Sigmoid colon (tissue), 4 donors: ENCODE data around the gene CHN2.

Experiments used
- EP300 ChIP-seq, 4 donors: sonication (generic); formaldehyde crosslinking; IDR thresholded peaks; one replicate each; pipeline ENCODE4 v1.6.1; 2017; ENCODE audit warnings: antibody characterized with exemption in 4 of 4
- POLR2A ChIP-seq, 2 donors: fragments of 450-650 bp; IDR thresholded peaks; one replicate each; pipeline ENCODE4 v1.6.1; 2016; ENCODE audit warnings: antibody characterized with exemption in 2 of 2, mild to moderate bottlenecking in 2 of 2, moderate library complexity in 2 of 2
- TF ChIP-seq, protein P1 (sequence below), 4 experiments: fragments of 450-650 bp in 3 of 4; fragments of 200-600 bp in 1 of 4; IDR thresholded peaks; one replicate each; pipeline ENCODE4 v1.5.1; 2016 to 2019; ENCODE audit warnings: antibody characterized with exemption in 4 of 4, mild to moderate bottlenecking in 3 of 4, moderate library complexity in 2 of 4

GRCh38 chr7:29401769-29402168 is 207.2 kb downstream of the CHN2 start:
- TF ChIP-seq, protein P1, sequence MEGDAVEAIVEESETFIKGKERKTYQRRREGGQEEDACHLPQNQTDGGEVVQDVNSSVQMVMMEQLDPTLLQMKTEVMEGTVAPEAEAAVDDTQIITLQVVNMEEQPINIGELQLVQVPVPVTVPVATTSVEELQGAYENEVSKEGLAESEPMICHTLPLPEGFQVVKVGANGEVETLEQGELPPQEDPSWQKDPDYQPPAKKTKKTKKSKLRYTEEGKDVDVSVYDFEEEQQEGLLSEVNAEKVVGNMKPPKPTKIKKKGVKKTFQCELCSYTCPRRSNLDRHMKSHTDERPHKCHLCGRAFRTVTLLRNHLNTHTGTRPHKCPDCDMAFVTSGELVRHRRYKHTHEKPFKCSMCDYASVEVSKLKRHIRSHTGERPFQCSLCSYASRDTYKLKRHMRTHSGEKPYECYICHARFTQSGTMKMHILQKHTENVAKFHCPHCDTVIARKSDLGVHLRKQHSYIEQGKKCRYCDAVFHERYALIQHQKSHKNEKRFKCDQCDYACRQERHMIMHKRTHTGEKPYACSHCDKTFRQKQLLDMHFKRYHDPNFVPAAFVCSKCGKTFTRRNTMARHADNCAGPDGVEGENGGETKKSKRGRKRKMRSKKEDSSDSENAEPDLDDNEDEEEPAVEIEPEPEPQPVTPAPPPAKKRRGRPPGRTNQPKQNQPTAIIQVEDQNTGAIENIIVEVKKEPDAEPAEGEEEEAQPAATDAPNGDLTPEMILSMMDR (IDR thresholded peaks at IDR 0.05): no peak
- TF ChIP-seq EP300 (IDR thresholded peaks at IDR 0.05) (no peak), POLR2A (IDR thresholded peaks at IDR 0.05) (no peak)
